ENCODE results near the gene PSMA6.

GRCh38 chr14:35303149-35303935 lies 11.2 kb downstream of the PSMA6 start:
- TF ChIP-seq POLR2A (IDR thresholded peaks at IDR 0.05; ENCODE audit: low read depth, low read length) (no peak), TAF1 (IDR thresholded peaks at IDR 0.05; ENCODE audit: low read depth, low read length) (no peak), POLR2AphosphoS5 (IDR thresholded peaks at IDR 0.05; ENCODE audit: low read depth, low read length) (no peak), SPI1 (IDR thresholded peaks at IDR 0.05; ENCODE audit: low read depth, low read length) (no peak)
